Stimulated activated CD4-positive, alpha-beta T cell treated with anti-CD3 and anti-CD28 coated beads, Interleukin-1b, Interleukin-23, amount 100 ng/mL, for 1 hour (primary cell): ENCODE data around the gene ETF1.

Experiments used
- DNase-seq, 2 donors: peaks; one replicate each; pipeline ENCODE4 v3.0.0-alpha.2; 2020; ENCODE audit warnings: low read depth in 2 of 2

Gene ETF1

DNA sequence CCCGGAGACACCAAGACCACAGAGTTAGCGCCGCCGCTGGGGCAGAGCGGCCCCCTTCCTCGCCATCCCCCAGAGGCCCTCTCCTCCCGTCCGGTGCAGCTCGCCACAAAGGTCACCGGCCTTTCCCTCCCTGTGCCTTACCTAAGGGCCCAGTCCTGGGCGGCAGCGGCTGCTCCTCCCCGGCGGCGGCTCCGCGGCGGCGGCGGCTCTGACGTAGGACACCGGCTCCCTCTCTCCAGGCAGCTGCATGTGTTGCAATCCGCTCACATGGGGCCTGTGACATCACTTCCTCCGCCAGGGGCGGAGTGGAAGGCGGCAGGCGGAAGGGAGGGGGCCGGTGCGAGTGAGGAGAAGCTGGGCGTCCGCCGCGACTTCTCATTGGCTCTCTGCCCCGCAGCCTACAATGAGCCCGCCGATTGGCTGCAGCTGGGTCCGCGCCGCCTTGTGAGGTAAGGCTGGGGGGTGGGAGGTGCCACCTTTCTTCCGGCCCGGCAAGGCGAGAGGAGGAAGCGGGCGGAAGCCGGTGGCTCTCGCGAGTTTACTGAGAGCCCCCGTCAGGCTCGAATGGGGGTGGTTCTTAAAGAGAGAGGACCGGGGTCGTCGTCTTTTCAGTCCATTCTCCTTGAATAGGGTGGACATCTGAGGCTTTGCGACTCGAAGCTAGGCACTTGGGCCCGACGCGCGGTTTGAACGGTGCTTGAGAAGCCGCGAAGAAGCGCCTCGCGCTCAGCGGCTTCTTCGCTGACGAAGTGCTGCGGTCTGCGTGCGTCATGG is at the start of gene ETF1:
TSS of gene ETF1 (minus strand) at position 281 of the 774 bp plus-strand sequence. CDS start 318 bp downstream, outside the sequence.
- DNase-seq = peak; percentile 92 to 98

GRCh38 chr5:138588013-138588788 is 45.2 kb upstream of the ETF1 start:
- DNase-seq = no peak

GRCh38 chr5:138585157-138585556 is 42.1 kb upstream of the ETF1 start:
- no peak for DNase-seq

- no peak for DNase-seq
Measured at GRCh38 chr5:138583984-138584637, 41.1 kb upstream of the ETF1 start.

DNA sequence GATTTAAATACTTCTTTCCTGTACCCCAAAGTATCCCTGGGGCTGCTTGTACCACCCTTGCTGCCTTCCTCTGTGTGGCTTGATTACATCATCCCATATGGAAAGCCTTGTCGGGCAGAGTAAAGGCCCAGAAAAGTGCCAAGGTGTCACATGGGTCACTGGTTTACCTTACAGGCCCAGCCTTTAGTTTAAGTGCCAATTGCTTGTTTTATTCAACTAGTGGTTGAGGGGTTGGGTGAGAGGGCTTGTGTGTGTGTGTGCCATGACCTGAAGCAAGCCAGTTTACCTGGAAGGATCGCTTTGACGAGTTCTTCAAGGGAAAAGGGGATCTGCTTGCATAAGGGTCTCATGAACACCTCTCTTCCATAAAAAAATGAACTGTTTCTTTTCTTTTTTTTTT is 39.9 kb upstream of the ETF1 start:
- no peak for DNase-seq

GRCh38 chr5:138580777-138581176 is 37.7 kb upstream of the ETF1 start:
- DNase-seq = no peak

DNA sequence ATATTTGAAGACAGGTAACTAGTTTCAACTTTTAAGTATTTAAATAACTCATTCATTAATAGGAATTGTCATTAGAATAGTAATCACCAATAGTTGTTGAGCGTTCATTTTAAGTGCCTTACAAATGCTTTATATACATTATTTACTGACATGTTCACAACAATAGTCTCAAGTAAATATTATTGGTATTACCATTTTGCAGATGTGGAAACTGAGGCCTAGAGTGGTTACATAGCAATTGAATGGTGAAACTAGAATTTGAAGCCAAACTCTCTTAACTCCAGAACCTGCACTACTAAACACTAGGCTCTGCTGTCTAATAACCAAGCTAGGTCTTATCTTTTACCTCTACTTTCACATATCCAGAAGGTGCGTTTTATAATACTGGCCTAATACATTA is 37.0 kb upstream of the ETF1 start:
- DNase-seq = no peak

GRCh38 chr5:138579517-138579863 is 36.5 kb upstream of the ETF1 start:
- no peak for DNase-seq

DNA sequence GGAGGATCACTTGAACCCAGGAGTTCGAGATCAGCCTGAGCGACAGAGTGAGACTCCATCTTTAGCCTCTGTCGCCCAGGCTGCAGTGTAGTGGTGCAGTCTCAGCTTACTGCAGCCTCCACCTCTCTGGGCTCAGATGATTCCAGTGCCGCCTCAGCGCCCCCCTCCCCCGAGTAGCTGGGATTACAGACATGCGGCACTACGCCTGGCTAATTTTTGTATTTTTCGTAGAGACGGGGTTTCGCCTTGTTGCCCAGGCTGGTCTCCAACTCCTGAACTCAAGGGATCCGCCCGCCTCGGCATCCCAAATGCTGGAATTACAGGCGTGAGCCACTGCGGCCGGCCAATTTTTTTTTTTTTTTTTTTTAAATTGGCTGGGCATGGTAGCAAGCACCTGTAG is 34.4 kb upstream of the ETF1 start:
- DNase-seq = no peak

DNA sequence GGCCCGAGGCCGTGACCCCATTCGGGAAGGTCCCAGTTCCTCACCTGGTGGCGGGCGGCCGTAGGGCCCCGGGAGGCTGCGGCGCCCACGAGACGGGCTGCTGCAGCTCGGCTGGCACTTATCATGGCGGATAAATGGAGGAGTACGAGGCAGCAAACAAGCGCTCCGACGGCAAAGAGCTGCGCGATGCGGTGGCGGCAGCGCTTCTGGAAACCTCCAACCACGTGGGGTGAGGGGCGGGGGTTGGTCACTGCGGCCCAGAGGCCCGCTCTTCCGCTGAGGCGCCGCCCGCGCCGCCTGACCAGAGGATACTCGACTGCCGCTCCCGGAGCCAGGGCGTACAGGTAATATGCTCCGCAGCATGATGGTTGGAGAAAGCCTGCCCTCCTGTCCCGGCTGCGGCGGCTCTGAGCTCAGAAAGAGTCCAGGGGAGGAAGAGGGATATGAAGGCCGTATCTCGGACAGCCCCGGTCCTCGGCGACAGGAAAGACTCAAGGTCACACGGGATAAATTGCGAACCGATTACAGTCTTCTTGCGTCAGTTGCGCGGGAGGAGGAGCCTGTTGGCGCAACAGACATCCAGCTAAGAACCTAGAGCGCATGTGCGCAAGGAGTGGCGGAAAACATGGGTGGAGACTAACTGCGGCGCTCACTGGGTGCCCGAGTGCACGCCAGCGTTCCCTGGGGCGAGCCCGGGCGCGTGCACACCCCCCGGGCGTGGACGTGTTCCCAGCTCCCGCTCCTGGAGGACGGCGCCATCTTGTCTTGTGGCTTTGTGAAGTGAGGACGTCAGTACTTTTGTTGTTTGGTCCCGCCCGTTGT is 32.4 kb upstream of the ETF1 start, which contains the start of gene HSPA9:
TSS of gene HSPA9 (minus strand) at position 208 of the 822 bp plus-strand sequence. CDS start at position 125, 83 bp downstream.
- peak; percentile 88 to 92 for DNase-seq

GRCh38 chr5:138574744-138575193 is 31.7 kb upstream of the ETF1 start:
- no peak for DNase-seq

GRCh38 chr5:138573949-138574670 is 31.1 kb upstream of the ETF1 start:
- DNase-seq = no peak

- no peak for DNase-seq
Measured at GRCh38 chr5:138573223-138573622, 30.2 kb upstream of the ETF1 start.

GRCh38 chr5:138570871-138571270 is 27.8 kb upstream of the ETF1 start:
- DNase-seq = no peak

DNA sequence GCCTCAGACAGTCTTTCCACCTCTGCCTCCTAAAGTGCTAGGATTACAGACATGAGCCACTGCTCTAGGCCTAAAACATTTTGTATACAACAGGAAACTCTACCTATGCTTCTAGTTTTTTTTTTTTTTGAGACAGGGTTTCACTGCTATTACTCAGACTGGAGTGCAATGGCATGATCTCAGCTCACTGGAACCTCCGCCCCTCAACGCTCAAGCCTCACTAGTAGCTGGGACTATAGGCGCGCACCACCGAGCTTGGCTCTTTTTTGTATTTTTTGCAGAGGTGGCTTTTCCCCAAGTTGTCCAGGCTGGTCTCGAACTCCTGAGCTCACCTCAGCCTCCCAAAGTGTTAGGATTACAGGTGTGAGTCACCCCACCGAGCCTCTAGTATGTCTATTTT is 26.7 kb upstream of the ETF1 start:
- no peak for DNase-seq

DNA sequence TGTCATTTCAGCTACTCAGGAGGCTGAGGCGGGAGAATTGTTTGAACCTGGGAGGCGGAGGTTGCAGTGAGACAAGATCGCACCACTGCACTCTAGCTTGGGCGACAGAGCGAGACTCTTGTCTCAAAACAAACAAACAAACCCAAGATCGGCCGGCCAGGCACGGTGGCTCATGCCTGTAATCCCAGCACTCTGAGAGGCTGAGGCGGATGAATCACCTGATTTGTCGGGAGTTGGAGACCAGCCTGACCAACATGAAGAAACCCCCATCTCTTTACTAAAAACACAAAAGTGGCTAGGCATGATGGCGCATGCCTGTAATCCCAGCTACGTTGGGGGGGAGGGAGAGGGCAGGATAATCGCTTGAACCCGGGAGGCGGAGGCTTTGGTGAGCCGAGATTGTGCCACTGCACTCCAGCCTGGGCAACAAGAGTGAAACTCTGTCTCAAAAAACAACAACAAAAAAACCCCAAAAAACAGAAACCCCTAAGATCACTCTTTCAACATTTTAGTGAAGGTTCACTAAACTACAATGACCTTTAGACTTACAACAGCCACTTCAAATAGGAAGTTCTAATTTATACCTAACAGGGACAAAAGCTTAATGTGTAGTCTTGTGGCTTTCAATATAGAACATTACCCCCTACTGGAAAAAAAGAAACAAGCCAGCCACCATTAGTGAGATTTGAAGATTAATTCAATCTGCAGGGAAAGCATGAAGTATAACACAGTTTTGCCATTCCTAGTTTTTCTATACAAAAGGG is 25.2 kb upstream of the ETF1 start:
- DNase-seq = no peak

- no peak for DNase-seq
Measured at GRCh38 chr5:138566792-138567191, 23.8 kb upstream of the ETF1 start.

GRCh38 chr5:138565100-138565821 is 22.2 kb upstream of the ETF1 start:
- DNase-seq = no peak

DNA sequence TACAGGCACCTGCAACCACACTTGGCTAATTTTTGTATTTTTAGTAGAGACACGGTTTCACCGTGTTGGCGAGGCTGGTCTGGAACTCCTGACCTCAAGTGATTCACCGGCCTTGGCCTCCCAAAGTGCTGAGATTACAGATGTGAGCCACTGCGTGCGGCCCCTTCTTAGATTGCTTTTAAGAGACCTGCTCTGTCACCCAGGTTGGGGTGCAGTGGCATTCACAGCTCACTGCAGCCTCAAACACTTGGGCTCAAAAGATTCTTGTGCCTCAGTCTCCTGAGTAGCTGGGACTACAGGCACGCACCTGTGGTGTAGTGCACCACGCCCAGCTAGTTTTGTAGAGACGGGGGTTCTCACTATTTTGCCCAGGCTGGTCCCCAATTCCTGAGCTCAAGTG is 21.2 kb upstream of the ETF1 start:
- no peak for DNase-seq
